ENCODE results near the gene RCN2.
"Not testable (repeated sequence)": the region's sequence is repeated elsewhere in the genome, so short reads cannot be mapped to it uniquely, and the experiment has no call there.

- TF ChIP-seq, protein P1, sequence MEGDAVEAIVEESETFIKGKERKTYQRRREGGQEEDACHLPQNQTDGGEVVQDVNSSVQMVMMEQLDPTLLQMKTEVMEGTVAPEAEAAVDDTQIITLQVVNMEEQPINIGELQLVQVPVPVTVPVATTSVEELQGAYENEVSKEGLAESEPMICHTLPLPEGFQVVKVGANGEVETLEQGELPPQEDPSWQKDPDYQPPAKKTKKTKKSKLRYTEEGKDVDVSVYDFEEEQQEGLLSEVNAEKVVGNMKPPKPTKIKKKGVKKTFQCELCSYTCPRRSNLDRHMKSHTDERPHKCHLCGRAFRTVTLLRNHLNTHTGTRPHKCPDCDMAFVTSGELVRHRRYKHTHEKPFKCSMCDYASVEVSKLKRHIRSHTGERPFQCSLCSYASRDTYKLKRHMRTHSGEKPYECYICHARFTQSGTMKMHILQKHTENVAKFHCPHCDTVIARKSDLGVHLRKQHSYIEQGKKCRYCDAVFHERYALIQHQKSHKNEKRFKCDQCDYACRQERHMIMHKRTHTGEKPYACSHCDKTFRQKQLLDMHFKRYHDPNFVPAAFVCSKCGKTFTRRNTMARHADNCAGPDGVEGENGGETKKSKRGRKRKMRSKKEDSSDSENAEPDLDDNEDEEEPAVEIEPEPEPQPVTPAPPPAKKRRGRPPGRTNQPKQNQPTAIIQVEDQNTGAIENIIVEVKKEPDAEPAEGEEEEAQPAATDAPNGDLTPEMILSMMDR (IDR thresholded peaks at IDR 0.05): not testable (repeated sequence)
- not testable (repeated sequence) for TF ChIP-seq POLR2A (IDR thresholded peaks at IDR 0.05)
These were observed 32.2 kb upstream of the RCN2 start for GRCh38 chr15:76899176-76899930.

All from esophagus squamous epithelium (tissue), 4 donors.